ENCODE data around the gene PPP1R16B.

DNA sequence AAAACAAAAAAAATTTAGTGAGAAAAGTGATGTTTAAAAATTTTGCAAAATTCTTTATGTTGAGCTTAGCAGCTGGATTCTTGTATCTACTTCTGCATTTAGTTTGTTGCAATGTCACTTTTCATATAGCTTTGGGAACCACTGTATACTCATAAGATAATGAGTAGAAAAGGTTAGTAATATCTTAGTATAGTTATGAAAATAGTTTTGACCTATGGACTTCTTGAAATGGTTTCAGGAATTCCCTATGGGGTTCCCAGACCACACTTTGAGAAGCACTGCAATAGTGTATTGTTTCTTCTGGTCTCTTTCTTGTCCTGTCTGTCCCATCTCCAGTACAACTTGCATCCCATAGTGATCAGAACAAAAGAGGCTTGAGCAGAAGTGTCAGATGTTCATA is 29.4 kb downstream of the PPP1R16B start:
- TF ChIP-seq, protein P1, sequence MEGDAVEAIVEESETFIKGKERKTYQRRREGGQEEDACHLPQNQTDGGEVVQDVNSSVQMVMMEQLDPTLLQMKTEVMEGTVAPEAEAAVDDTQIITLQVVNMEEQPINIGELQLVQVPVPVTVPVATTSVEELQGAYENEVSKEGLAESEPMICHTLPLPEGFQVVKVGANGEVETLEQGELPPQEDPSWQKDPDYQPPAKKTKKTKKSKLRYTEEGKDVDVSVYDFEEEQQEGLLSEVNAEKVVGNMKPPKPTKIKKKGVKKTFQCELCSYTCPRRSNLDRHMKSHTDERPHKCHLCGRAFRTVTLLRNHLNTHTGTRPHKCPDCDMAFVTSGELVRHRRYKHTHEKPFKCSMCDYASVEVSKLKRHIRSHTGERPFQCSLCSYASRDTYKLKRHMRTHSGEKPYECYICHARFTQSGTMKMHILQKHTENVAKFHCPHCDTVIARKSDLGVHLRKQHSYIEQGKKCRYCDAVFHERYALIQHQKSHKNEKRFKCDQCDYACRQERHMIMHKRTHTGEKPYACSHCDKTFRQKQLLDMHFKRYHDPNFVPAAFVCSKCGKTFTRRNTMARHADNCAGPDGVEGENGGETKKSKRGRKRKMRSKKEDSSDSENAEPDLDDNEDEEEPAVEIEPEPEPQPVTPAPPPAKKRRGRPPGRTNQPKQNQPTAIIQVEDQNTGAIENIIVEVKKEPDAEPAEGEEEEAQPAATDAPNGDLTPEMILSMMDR (IDR thresholded peaks at IDR 0.05; ENCODE audit: poor library complexity), result no peak
- no peak for TF ChIP-seq EZH2 (IDR thresholded peaks at IDR 0.05; ENCODE audit: borderline replicate concordance)
